Activated CD4-positive, alpha-beta T cell treated with anti-CD3 and anti-CD28 coated beads, Interleukin-2, amount 10 ng/mL, durations not matched to agents 7 days and 5 days (primary cell): ENCODE data around the gene NCR1. TPM values are rescaled to one million over a fixed set of nuclear protein-coding genes. Genes with fewer than 3 reads are reported as not detected.
"Not testable (repeated sequence)": the region's sequence is repeated elsewhere in the genome, so short reads cannot be mapped to it uniquely, and the experiment has no call there.

Experiments
- CTCF ChIA-PET: fragments of 350-600 bp; sonication (Branson Sonifier 250); formaldehyde crosslinking; loops from one replicate; lab custom pipeline; 2021; ENCODE audit warnings: antibody characterized with exemption; lab: Charles Lee
- POLR2A ChIA-PET: fragments of 350-600 bp; sonication (Branson Sonifier 250); formaldehyde crosslinking; loops from one replicate; lab custom pipeline; 2021; ENCODE audit warnings: antibody characterized with exemption; lab: Charles Lee
- DNase-seq: peaks from one replicate; pipeline ENCODE4 v3.0.0-alpha.2; 2020
- H3K27ac Mint-ChIP-seq: one replicate; pipeline ENCODE4 v1.8.0; 2021; ENCODE audit warnings: mild to moderate bottlenecking, moderate library complexity, mixed read lengths
- H3K27me3 Mint-ChIP-seq: one replicate; pipeline ENCODE4 v1.8.0; 2021; ENCODE audit warnings: mixed read lengths
- H3K36me3 Mint-ChIP-seq: one replicate; pipeline ENCODE4 v1.8.0; 2021; ENCODE audit warnings: low read depth, mixed read lengths
- H3K4me1 Mint-ChIP-seq: one replicate; pipeline ENCODE4 v1.8.0; 2021; ENCODE audit warnings: mixed read lengths
- H3K4me3 Mint-ChIP-seq: one replicate; pipeline ENCODE4 v1.8.0; 2021; ENCODE audit warnings: mild to moderate bottlenecking, moderate library complexity, mixed read lengths
- H3K9me3 Mint-ChIP-seq: one replicate; pipeline ENCODE4 v1.8.0; 2021; ENCODE audit warnings: mixed read lengths
- total RNA-seq, 2 experiments: library from RNA; stranded (reverse); gene quantifications; one replicate each; pipeline ENCODE4 v1.2.3, GENCODE V29; 2021

Gene NCR1
- total RNA-seq, 2 experiments from 2014 or later, result not detected

GRCh38 chr19:54919646-54920563 is 14.0 kb downstream of the NCR1 start:
- H3K9me3 Mint-ChIP-seq, H3K36me3 Mint-ChIP-seq, H3K27ac Mint-ChIP-seq, H3K4me3 Mint-ChIP-seq, DNase-seq, POLR2A ChIA-PET, H3K27me3 Mint-ChIP-seq, H3K4me1 Mint-ChIP-seq: not testable (repeated sequence)
- CTCF ChIA-PET, result interaction anchor here (1.1 kb wide), 1 partner anchor 240 kb away, joined by 3 read pairs; no protein-coding TSS in a partner anchor

GRCh38 chr19:54921082-54921481 is 15.1 kb downstream of the NCR1 start:
- CTCF ChIA-PET, result interaction anchor here (1.1 kb wide), 1 partner anchor 239 kb away, joined by 3 read pairs; no protein-coding TSS in a partner anchor
- POLR2A ChIA-PET, result no interaction called here
- no peak for DNase-seq
- Mint-ChIP-seq H3K27me3 (peaks cover 6% of the 10 kb centered on the region), H3K36me3 (peaks cover 2% of the 10 kb centered on the region), H3K4me1 (peaks cover 7% of the 10 kb centered on the region), H3K9me3 (peaks cover 6% of the 10 kb centered on the region), H3K4me3 (no peak overlapping the region), H3K27ac (no peak overlapping the region)

- H3K27ac Mint-ChIP-seq, result no peak overlapping the region
These were observed 17.3 kb downstream of the NCR1 start for GRCh38 chr19:54923276-54923675.

GRCh38 chr19:54928299-54928698 is 22.4 kb downstream of the NCR1 start:
- H3K9me3 Mint-ChIP-seq, result peaks cover 16% of the 10 kb centered on the region
- no peaks in the 10 kb centered on the region for H3K4me1 Mint-ChIP-seq
- ChIA-PET POLR2A (no interaction called here), CTCF (interaction anchor here (0.6 kb wide), 1 partner anchor 485 kb away, joined by 3 read pairs; no protein-coding TSS in a partner anchor)
- DNase-seq, result no peak
- no peak overlapping the region for H3K4me3 Mint-ChIP-seq
- H3K36me3 Mint-ChIP-seq, result peaks cover 2% of the 10 kb centered on the region
- H3K27ac Mint-ChIP-seq, result no peak overlapping the region
- no peaks in the 10 kb centered on the region for H3K27me3 Mint-ChIP-seq

More at GRCh38 chr19:54923276-54923675, 17.3 kb downstream of the NCR1 start:
- peaks cover 9% of the 10 kb centered on the region for H3K9me3 Mint-ChIP-seq
- DNase-seq, result no peak
- H3K36me3 Mint-ChIP-seq, result peaks cover 2% of the 10 kb centered on the region
- peaks cover 3% of the 10 kb centered on the region for H3K27me3 Mint-ChIP-seq
- ChIA-PET CTCF (no interaction called here), POLR2A (no interaction called here)
- H3K4me1 Mint-ChIP-seq, result peaks cover 5% of the 10 kb centered on the region
- H3K4me3 Mint-ChIP-seq, result no peak overlapping the region

- Mint-ChIP-seq H3K9me3 (no peaks in the 10 kb centered on the region), H3K27ac (no peak overlapping the region)
- DNase-seq, result peak; percentile 33
These were observed 32.0 kb downstream of the NCR1 start for GRCh38 chr19:54937926-54938325.

GRCh38 chr19:54938906-54939305 is 33.0 kb downstream of the NCR1 start:
- Mint-ChIP-seq H3K27ac (no peak overlapping the region), H3K27me3 (peaks cover 5% of the 10 kb centered on the region)
- CTCF ChIA-PET, result no interaction called here

More at GRCh38 chr19:54937926-54938325, 32.0 kb downstream of the NCR1 start:
- CTCF ChIA-PET, result no interaction called here
- no peaks in the 10 kb centered on the region for H3K36me3 Mint-ChIP-seq
- H3K27me3 Mint-ChIP-seq, result peaks cover 9% of the 10 kb centered on the region
- POLR2A ChIA-PET, result no interaction called here
- peaks cover 15% of the 10 kb centered on the region for H3K4me1 Mint-ChIP-seq
- H3K4me3 Mint-ChIP-seq, result no peak overlapping the region

GRCh38 chr19:54939538-54939937 is 33.6 kb downstream of the NCR1 start:
- CTCF ChIA-PET, H3K4me3 Mint-ChIP-seq, POLR2A ChIA-PET, DNase-seq, H3K36me3 Mint-ChIP-seq, H3K27me3 Mint-ChIP-seq, H3K27ac Mint-ChIP-seq, H3K9me3 Mint-ChIP-seq: not testable (repeated sequence)
- peaks cover 15% of the 10 kb centered on the region for H3K4me1 Mint-ChIP-seq

More at GRCh38 chr19:54938906-54939305, 33.0 kb downstream of the NCR1 start:
- H3K4me1 Mint-ChIP-seq, result peaks cover 15% of the 10 kb centered on the region
- H3K36me3 Mint-ChIP-seq, result no peaks in the 10 kb centered on the region
- POLR2A ChIA-PET, result no interaction called here
- no peaks in the 10 kb centered on the region for H3K9me3 Mint-ChIP-seq
- DNase-seq, result no peak
- no peak overlapping the region for H3K4me3 Mint-ChIP-seq

GRCh38 chr19:54943772-54944361 is 37.9 kb downstream of the NCR1 start:
- H3K27me3 Mint-ChIP-seq, H3K36me3 Mint-ChIP-seq, H3K27ac Mint-ChIP-seq, H3K4me1 Mint-ChIP-seq, H3K4me3 Mint-ChIP-seq, DNase-seq, CTCF ChIA-PET, H3K9me3 Mint-ChIP-seq, POLR2A ChIA-PET: not testable (repeated sequence)

GRCh38 chr19:54947381-54947780 is 41.4 kb downstream of the NCR1 start, which contains the start of gene NLRP7:
TSS of gene NLRP7 (minus strand) at chr19:54947530.
- H3K27ac Mint-ChIP-seq, result no peak within 1 kb of the TSS
- ChIA-PET CTCF (no interaction called here), POLR2A (no interaction called here)
- H3K4me3 Mint-ChIP-seq, result no peak within 1 kb of the TSS
- no peaks in the 10 kb centered on the region for H3K9me3 Mint-ChIP-seq
- no peaks in the 10 kb centered on the region for H3K36me3 Mint-ChIP-seq
- H3K27me3 Mint-ChIP-seq, result peaks cover 2% of the 10 kb centered on the region
- no peak for DNase-seq
- H3K4me1 Mint-ChIP-seq, result no peaks in the 10 kb centered on the region

- ChIA-PET POLR2A (no interaction called here), CTCF (no interaction called here)
- no peak for DNase-seq
- Mint-ChIP-seq H3K27ac (no peak overlapping the region), H3K36me3 (no peaks in the 10 kb centered on the region), H3K9me3 (no peaks in the 10 kb centered on the region), H3K27me3 (peaks cover 2% of the 10 kb centered on the region), H3K4me1 (no peaks in the 10 kb centered on the region), H3K4me3 (no peak overlapping the region)
These were observed 43.5 kb downstream of the NCR1 start for GRCh38 chr19:54949412-54949811.

- H3K36me3 Mint-ChIP-seq, H3K9me3 Mint-ChIP-seq, POLR2A ChIA-PET, H3K27me3 Mint-ChIP-seq, H3K4me1 Mint-ChIP-seq, H3K4me3 Mint-ChIP-seq, H3K27ac Mint-ChIP-seq, DNase-seq: not testable (repeated sequence)
- CTCF ChIA-PET, result interaction anchor here (0.6 kb wide), 1 partner anchor 22 kb away, joined by 3 read pairs; no protein-coding TSS in a partner anchor
These were observed 44.6 kb downstream of the NCR1 start for GRCh38 chr19:54950580-54950979.

- no peak for DNase-seq
- Mint-ChIP-seq H3K27ac (no peak overlapping the region), H3K4me3 (no peak overlapping the region), H3K4me1 (no peaks in the 10 kb centered on the region), H3K36me3 (no peaks in the 10 kb centered on the region), H3K9me3 (no peaks in the 10 kb centered on the region), H3K27me3 (peaks cover 6% of the 10 kb centered on the region)
- CTCF ChIA-PET, result interaction anchor here (0.6 kb wide), 1 partner anchor 297 kb away, joined by 3 read pairs; no protein-coding TSS in a partner anchor
- POLR2A ChIA-PET, result no interaction called here
These were observed 46.8 kb downstream of the NCR1 start for GRCh38 chr19:54952591-54953344.
